Measurements from ENCODE around the gene IFNGR1.
"Not testable (repeated sequence)": the region's sequence is repeated elsewhere in the genome, so short reads cannot be mapped to it uniquely, and the experiment has no call there.

IFNGR1 gene

DNA sequence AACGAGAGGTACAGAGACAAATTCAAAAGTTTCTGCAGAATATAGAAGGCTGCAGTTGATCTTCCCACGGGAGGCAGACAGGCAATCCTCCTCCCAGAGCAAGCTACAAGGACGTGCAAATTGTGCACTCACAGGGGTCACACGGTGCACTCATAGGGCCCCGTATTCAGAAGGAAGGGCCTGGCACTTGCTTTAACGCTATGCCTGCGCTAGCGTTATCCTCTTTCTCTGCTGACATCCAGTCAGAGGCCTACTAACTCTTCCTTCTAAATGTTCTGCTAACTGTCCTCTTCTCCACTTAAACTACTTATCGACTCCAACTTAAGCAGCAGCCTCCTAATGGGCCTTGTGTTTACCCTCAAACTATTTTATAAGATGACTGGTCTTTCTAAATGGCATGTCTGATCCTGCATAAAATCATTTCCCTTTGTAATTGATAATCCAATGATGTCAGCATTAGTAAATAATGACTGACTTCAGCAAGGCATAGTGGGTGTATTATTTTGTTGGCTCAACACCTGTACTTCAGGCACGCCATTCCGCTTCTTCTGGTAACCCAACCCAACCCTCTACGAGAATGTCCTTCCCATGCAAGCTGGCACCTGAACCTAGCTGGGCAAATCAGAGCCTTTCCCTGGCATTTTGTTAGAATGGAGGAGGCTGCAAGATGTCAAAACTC, 2.2 kb downstream of the IFNGR1 start:
- DNase-seq (ENCODE audit: low read depth) = no peak
- no peak overlapping the region for H3K4me3 ChIP-seq (ENCODE audit: low read depth, low read length)

DNA sequence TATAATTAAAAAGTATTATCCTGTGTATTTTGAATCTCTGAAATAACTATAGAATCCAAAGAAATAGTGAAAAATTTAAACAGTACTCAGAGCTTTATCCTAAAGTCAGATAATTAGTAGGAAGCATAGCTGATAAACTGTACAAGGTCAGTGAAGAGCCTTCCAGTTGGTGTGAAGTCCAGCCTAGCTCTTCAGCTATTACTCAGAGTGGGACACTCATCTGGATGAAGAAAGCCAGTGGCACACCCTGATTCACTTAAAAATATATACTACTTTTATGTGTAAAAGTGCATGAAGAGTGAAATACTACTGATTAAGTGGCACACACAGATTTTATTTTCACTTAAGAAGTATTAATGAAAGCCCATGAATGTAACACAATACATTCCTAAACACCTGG, 3.1 kb downstream of the IFNGR1 start:
- no peak overlapping the region for H3K4me3 ChIP-seq (ENCODE audit: low read depth, low read length)
- no peak for DNase-seq (ENCODE audit: low read depth)

DNA sequence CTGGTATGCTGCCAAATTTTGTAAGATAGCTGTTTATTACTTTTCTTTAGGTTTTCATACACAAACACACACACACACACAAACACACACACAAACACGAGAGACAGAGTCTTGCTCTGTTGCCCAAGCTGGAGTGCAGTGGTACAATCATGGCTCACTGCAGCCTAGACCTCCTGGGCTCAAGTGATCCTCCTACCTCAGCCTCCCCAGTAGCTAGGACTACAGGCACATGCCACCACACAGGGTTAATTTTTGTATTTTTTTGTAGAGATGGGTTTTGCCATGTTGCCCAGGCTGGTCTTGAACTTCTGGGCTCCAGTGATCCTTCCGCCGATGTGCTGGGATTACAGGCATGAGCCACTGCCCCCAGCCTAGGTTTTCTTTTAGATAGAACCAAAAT, 3.6 kb downstream of the IFNGR1 start:
- not testable (repeated sequence) for DNase-seq (ENCODE audit: low read depth); H3K4me3 ChIP-seq (ENCODE audit: low read depth, low read length)

DNA sequence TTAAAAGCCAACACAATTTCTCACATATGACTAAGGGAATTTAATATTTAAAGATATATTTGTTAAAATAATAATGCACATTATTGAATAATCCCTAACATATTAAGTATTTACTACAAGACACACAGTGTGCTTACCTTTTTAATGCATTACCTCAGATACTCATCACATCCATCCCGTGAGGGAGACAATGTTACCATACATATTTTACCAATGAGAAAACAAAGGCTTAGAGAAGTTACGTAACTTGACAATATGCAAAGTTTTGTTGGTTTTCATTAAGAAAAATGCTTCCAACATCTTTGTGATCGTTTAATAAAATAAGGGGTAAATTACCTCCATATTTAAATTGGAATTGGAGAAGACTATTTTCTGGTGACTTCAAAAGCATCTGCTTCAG, 4.3 kb downstream of the IFNGR1 start:
- no peak overlapping the region for H3K4me3 ChIP-seq (ENCODE audit: low read depth, low read length)
- no peak for DNase-seq (ENCODE audit: low read depth)

GRCh38 chr6:137213813-137214212, 5.4 kb downstream of the IFNGR1 start:
- no peak for DNase-seq (ENCODE audit: low read depth)
- H3K4me3 ChIP-seq (ENCODE audit: low read depth, low read length) = no peak overlapping the region

DNA sequence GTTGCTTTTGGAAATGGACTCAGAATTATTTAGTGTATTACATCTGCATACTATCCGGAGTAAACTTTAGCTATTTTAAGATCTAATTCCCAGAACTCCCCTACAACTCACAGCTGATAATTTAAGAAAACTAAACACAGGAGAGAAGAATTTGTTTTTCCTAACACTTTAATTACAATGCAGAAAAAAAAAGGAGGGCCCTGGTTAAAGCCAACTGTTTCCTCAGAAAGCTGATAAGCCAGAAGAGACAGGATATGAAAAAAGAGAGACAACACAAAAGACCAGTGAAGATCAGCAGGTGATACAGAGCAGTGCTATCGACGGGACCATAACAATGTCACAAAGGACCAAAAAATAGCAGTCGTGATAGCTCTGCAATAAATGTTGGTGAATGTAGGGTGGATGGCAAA, 5.8 kb downstream of the IFNGR1 start:
- no peak overlapping the region for H3K4me3 ChIP-seq (ENCODE audit: low read depth, low read length)
- DNase-seq (ENCODE audit: low read depth) = no peak

- H3K4me3 ChIP-seq (ENCODE audit: low read depth, low read length) = no peak overlapping the region
- DNase-seq (ENCODE audit: low read depth) = no peak
Observed at GRCh38 chr6:137211910-137212309, 7.3 kb downstream of the IFNGR1 start.

DNA sequence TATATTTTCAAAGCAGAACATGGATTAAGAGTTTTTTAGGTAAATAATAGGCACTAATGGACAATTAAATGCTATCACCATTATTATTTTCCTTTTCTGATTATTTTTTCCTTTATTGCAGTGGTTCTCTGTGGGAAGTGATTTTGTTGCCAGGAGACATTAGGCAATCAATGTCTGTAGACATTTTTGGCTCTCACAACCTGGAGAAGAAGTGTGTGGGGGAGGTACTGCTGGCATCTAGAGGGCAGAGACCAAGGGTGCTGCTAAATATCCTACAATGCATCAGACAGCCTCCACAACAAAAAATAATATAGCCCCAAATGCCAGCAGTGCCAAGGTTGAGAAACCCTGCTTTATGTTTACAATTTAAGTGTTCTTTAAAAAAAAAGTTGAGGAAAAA, 8.3 kb downstream of the IFNGR1 start:
- H3K4me3 ChIP-seq (ENCODE audit: low read depth, low read length) = no peak overlapping the region
- DNase-seq (ENCODE audit: low read depth) = no peak

DNA sequence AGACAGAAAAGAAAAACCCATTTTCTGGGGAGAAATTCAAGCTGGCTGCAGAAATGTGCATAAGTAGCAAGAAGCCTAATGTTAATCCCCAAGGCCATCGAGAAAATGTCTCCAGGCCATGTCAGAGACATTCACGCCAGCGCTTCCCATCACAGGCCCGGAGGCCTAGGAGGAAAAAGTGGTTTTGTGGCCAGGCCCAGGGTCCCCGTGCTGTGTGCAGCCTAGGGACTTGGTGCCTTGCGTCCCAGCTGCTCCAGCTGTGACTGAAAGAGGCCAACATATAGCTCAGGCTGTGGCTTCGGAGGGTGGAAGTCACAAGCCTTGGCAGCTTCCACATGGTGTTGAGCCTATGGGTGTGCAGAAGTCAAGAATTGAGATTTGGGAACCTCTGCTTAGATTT, 10.9 kb downstream of the IFNGR1 start:
- no peak for DNase-seq (ENCODE audit: low read depth)
- no peak overlapping the region for H3K4me3 ChIP-seq (ENCODE audit: low read depth, low read length)

DNA sequence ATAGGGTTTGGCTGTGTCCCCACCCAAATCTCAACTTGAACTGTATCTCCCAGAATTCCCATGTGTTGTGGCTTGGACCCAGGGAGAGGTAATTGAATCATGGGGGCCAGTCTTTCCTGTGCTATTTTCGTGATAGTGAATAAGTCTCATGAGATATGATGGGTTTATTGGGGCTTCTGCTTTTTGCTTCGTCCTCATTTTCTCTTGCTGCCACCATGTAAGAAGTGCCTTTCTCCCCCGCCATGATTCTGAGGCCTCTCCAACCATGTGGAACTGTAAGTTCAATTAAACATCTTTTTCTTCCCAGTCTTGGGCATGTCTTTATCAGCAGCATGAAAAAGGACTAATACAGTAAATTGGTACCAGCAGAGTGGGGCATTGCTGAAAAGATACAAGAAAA, 11.7 kb downstream of the IFNGR1 start:
- DNase-seq (ENCODE audit: low read depth); H3K4me3 ChIP-seq (ENCODE audit: low read depth, low read length): not testable (repeated sequence)

GRCh38 chr6:137206577-137206976, 12.6 kb downstream of the IFNGR1 start:
- DNase-seq (ENCODE audit: low read depth) = no peak
- no peak overlapping the region for H3K4me3 ChIP-seq (ENCODE audit: low read depth, low read length)

DNA sequence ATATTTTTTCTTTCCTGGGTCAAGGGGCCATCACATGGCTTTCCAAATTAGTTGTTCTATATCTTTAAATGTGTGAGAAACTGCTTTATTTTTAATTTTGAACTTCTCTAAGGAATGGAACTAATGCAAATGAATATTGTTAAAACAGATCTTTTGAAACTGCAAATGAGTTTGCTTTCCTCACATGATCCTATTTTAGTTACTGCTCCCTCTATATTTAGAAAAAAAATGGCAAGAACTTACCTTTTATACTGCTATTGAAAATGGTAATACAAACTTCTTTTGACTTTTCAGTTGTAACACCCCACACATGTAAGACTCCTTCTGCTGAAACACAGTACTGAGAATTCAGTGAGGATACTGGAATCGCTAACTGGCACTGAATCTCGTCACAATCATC, 15.9 kb downstream of the IFNGR1 start:
- no peak for DNase-seq (ENCODE audit: low read depth)
- H3K4me3 ChIP-seq (ENCODE audit: low read depth, low read length) = no peak overlapping the region

- DNase-seq (ENCODE audit: low read depth) = no peak
- no peak overlapping the region for H3K4me3 ChIP-seq (ENCODE audit: low read depth, low read length)
Observed at GRCh38 chr6:137202078-137202477, 17.1 kb downstream of the IFNGR1 start.

- DNase-seq (ENCODE audit: low read depth) = no peak
- H3K4me3 ChIP-seq (ENCODE audit: low read depth, low read length) = no peak overlapping the region
Observed at GRCh38 chr6:137201006-137201405, 18.2 kb downstream of the IFNGR1 start.

GRCh38 chr6:137200288-137200687, 18.9 kb downstream of the IFNGR1 start:
- no peak for DNase-seq (ENCODE audit: low read depth)
- no peak overlapping the region for H3K4me3 ChIP-seq (ENCODE audit: low read depth, low read length)

GRCh38 chr6:137197684-137198645, 21.2 kb downstream of the IFNGR1 start:
- no peak overlapping the region for H3K4me3 ChIP-seq (ENCODE audit: low read depth, low read length)

GRCh38 chr6:137193256-137194070, 25.7 kb downstream of the IFNGR1 start:
- no peak overlapping the region for H3K4me3 ChIP-seq (ENCODE audit: low read depth, low read length)
- DNase-seq (ENCODE audit: low read depth) = no peak

More at GRCh38 chr6:137197684-137198645, 21.2 kb downstream of the IFNGR1 start:
- no peak for DNase-seq (ENCODE audit: low read depth)

GRCh38 chr6:137192821-137193220, 26.4 kb downstream of the IFNGR1 start:
- no peak for DNase-seq (ENCODE audit: low read depth)

DNA sequence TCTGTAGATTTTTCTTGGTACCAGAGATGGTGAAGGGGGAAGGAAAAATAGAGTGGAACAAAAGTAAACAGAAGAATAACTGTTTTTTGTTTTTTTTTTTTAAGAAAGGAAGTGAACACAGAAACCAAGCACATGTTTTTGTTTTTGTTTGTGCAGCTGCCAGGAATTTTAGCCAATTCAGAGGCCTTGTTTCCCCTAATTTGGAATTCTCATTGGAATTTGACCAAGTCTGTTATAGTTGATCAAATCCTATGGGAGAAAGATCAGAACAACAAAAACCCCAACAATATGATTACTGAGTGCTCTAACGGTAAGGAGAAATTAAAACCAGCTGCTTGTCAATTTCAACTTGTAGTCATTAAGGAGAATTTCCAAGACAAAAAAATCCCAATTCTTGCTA, 27.5 kb downstream of the IFNGR1 start:
- no peak for DNase-seq (ENCODE audit: low read depth)
- H3K4me3 ChIP-seq (ENCODE audit: low read depth, low read length) = no peak overlapping the region

More at GRCh38 chr6:137192821-137193220, 26.4 kb downstream of the IFNGR1 start:
- H3K4me3 ChIP-seq (ENCODE audit: low read depth, low read length) = no peak overlapping the region

GRCh38 chr6:137191236-137191635, 27.9 kb downstream of the IFNGR1 start:
- no peak for DNase-seq (ENCODE audit: low read depth)
- no peak overlapping the region for H3K4me3 ChIP-seq (ENCODE audit: low read depth, low read length)

Measured in skeletal muscle cell (primary cell).